Trophoblast cell (in vitro differentiated cells and primary cell): Measurements from ENCODE around the gene AQP5.

Experiments used
- DNase-seq, 2 donors: peaks; one replicate each; pipeline ENCODE4 v3.0.0-alpha.2; 2016
- H2AFZ ChIP-seq: 2 replicates; pipeline ENCODE4 v1.6.1; 2013; ENCODE audit warnings: low read length, moderate library complexity, mild to moderate bottlenecking; ENCODE audit not compliant: insufficient read depth, poor library complexity
- H2AK5ac ChIP-seq: 2 replicates; pipeline ENCODE4 v1.6.1; 2013; ENCODE audit warnings: mild to moderate bottlenecking, low read length
- H2BK120ac ChIP-seq: 2 replicates; pipeline ENCODE4 v1.6.1; 2013; ENCODE audit warnings: low read length, mild to moderate bottlenecking, moderate library complexity; ENCODE audit not compliant: insufficient read depth, poor library complexity
- H2BK12ac ChIP-seq: 2 replicates; pipeline ENCODE4 v1.6.1; 2013; ENCODE audit warnings: mild to moderate bottlenecking, low read length, moderate library complexity
- H2BK5ac ChIP-seq: 2 replicates; pipeline ENCODE4 v1.6.1; 2013; ENCODE audit warnings: low read length, low read depth, moderate library complexity, mild to moderate bottlenecking; ENCODE audit not compliant: poor library complexity
- H3K14ac ChIP-seq: 2 replicates; pipeline ENCODE4 v1.6.1; 2013; ENCODE audit warnings: mild to moderate bottlenecking, low read length
- H3K18ac ChIP-seq: 2 replicates; pipeline ENCODE4 v1.6.1; 2013; ENCODE audit warnings: mild to moderate bottlenecking, low read length
- H3K23ac ChIP-seq: 2 replicates; pipeline ENCODE4 v1.6.1; 2013; ENCODE audit warnings: low read length
- H3K27ac ChIP-seq: 2 replicates; pipeline ENCODE4 v1.5.1; 2013; ENCODE audit warnings: low read depth, mild to moderate bottlenecking, inconsistent platforms, low read length, moderate library complexity
- H3K27me3 ChIP-seq: 2 replicates; pipeline ENCODE4 v1.6.1; 2013; ENCODE audit warnings: inconsistent platforms, mild to moderate bottlenecking, low read length, moderate library complexity; ENCODE audit not compliant: insufficient read depth
- H3K36me3 ChIP-seq, 2 experiments: 1 replicate in 1 of 2; 2 replicates in 1 of 2; pipeline ENCODE4 v1.6.1; 2013; ENCODE audit warnings: low read length in 2 of 2, mild to moderate bottlenecking in 2 of 2, moderate library complexity in 1 of 2; ENCODE audit not compliant: insufficient read depth in 2 of 2, control insufficient read depth in 1 of 2
- H3K4ac ChIP-seq: 2 replicates; pipeline ENCODE4 v1.6.1; 2013; ENCODE audit warnings: low read depth, mild to moderate bottlenecking, low read length, moderate library complexity
- H3K4me1 ChIP-seq, 2 experiments: 1 replicate in 1 of 2; 2 replicates in 1 of 2; pipeline ENCODE4 v1.6.1; 2013; ENCODE audit warnings: low read length in 2 of 2, mild to moderate bottlenecking in 2 of 2, moderate library complexity in 1 of 2; ENCODE audit not compliant: insufficient read depth in 2 of 2, control insufficient read depth in 1 of 2
- H3K4me2 ChIP-seq: 2 replicates; pipeline ENCODE4 v1.6.1; 2013; ENCODE audit warnings: inconsistent platforms, mild to moderate bottlenecking, low read length, moderate library complexity
- H3K4me3 ChIP-seq: 2 replicates; pipeline ENCODE4 v1.5.1; 2013; ENCODE audit warnings: mild to moderate bottlenecking, low read depth, low read length, inconsistent platforms
- H3K79me1 ChIP-seq: one replicate; pipeline ENCODE4 v1.6.1; 2013; ENCODE audit warnings: low read length
- H3K79me2 ChIP-seq: 2 replicates; pipeline ENCODE4 v1.6.1; 2013; ENCODE audit warnings: low read length, mild to moderate bottlenecking; ENCODE audit not compliant: control insufficient read depth, insufficient read depth, poor library complexity
- H3K9ac ChIP-seq: 2 replicates; pipeline ENCODE4 v1.6.1; 2013; ENCODE audit warnings: mild to moderate bottlenecking, low read length
- H3K9me3 ChIP-seq: 2 replicates; pipeline ENCODE4 v1.6.1; 2013; ENCODE audit warnings: low read depth, mild to moderate bottlenecking, control low read depth, inconsistent platforms, low read length; ENCODE audit not compliant: insufficient read depth
- H4K12ac ChIP-seq: 2 replicates; pipeline ENCODE4 v1.6.1; 2013; ENCODE audit warnings: low read depth, mild to moderate bottlenecking, low read length, moderate library complexity
- H4K8ac ChIP-seq: 2 replicates; pipeline ENCODE4 v1.6.1; 2013; ENCODE audit warnings: low read depth, mild to moderate bottlenecking, low read length, moderate library complexity
- H4K91ac ChIP-seq: one replicate; pipeline ENCODE4 v1.6.1; 2013; ENCODE audit warnings: low read depth, mild to moderate bottlenecking, low read length, moderate library complexity
- WGBS: extraction: QIAGEN DNeasy Blood & Tissue Kit; methylation state at CpG from one replicate; pipeline ENCODE4 v1.1.7; 2013; ENCODE audit warnings: missing lambda C conversion rate; ENCODE audit not compliant: insufficient read length, insufficient coverage; ENCODE audit errors: extremely low coverage; 5-methylcytosine and 5-hydroxymethylcytosine counted together

The AQP5 gene

DNA sequence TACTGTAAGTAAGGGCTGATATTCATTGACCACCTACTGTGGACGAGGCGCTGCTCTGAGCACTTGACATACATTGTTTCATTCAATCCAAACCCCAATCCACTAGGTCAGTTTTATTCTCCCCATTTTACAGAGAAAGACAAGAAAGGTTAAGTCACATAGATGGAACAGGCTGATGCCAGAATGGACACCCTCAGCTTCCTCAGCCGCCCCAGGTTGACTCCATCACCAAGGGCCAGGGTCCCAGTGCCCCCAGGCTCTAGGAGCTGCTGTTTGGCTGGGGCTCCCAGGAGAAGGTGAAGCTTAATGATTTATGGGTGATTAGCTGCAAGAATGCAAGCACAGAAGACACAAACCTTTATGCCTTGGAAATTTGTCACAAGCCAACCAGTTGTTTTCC is 11.8 kb upstream of the AQP5 start:
- Histone ChIP-seq H3K14ac (no peak overlapping the region), H4K91ac (no peak overlapping the region), H3K27me3 (peaks cover 5% of the 10 kb centered on the region), H3K9ac (no peak overlapping the region), H3K27ac (no peak overlapping the region), H2BK120ac (no peak overlapping the region), H4K8ac (no peak overlapping the region), H3K18ac (no peak overlapping the region), H4K12ac (no peak overlapping the region), H3K79me1 (no peaks in the 10 kb centered on the region), H3K4ac (no peak overlapping the region), H3K23ac (no peak overlapping the region), H3K4me2 (no peak overlapping the region), H2AK5ac (no peak overlapping the region), H3K79me2 (no peaks in the 10 kb centered on the region), H3K4me1 (peaks cover 0 to 2% of the 10 kb centered on the region in 2 experiments), H3K4me3 (no peak overlapping the region), H3K36me3 (no peaks in the 10 kb centered on the region), H2BK12ac (no peak overlapping the region), H2AFZ (no peak overlapping the region), H3K9me3 (no peaks in the 10 kb centered on the region), H2BK5ac (no peak overlapping the region)
- no peak for DNase-seq
- no CpG with 5 or more reads among the region's 3 CpGs for WGBS

DNA sequence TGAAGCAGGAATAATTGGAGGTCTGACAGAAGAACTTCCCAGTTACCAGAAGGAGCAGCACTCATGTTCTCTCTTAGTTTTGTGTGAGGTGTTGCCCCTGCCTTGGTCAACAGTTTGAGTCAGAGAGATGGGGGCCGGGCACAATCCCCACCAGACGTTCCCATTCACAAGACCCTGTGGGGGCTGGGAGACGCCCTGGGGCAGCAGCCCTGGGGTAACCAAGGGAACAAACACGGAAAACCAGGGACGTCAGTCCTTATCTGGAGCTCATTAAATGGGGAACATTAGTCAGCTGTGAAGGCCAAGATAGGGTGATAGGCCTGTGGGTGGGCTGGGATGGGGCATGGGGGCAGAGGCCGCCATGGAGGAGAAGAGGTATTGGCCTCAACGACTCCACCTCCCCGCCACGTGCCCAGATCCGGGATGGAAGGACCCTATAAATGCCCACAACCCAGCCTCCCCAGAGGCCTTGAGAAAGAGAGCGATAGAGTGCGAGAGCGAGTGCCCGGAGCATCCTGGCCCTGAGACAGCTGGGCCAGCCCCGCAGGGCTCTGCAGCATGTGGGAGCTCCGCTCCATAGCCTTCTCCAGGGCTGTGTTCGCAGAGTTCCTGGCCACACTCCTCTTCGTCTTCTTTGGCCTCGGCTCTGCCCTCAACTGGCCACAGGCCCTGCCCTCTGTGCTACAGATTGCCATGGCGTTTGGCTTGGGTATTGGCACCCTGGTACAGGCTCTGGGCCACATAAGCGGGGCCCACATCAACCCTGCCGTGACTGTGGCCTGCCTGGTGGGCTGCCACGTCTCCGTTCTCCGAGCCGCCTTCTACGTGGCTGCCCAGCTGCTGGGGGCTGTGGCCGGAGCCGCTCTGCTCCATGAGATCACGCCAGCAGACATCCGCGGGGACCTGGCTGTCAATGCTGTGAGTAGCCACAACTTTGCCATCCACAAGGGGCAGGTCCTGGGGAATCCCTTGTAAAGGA is 11.1 kb upstream of the AQP5 start, which contains the start of gene AQP2:
TSS of gene AQP2 (plus strand) at position 465 of the 979 bp plus-strand sequence. CDS start at position 559, 94 bp downstream.
- H3K9me3 ChIP-seq, result no peaks in the 10 kb centered on the region
- H3K9ac ChIP-seq, result no peak within 1 kb of the TSS
- H3K4me3 ChIP-seq, result no peak within 1 kb of the TSS
- DNase-seq, result no peak
- H3K27ac ChIP-seq, result no peak within 1 kb of the TSS
- no peak within 1 kb of the TSS for H2BK12ac ChIP-seq
- no peak within 1 kb of the TSS for H3K23ac ChIP-seq
- no peaks in the 10 kb centered on the region for H3K4me1 ChIP-seq
- no peaks in the 10 kb centered on the region for H3K79me1 ChIP-seq
- no peak within 1 kb of the TSS for H4K91ac ChIP-seq
- no peak within 1 kb of the TSS for H3K18ac ChIP-seq
- H2AFZ ChIP-seq, result no peak within 1 kb of the TSS
- H2BK5ac ChIP-seq, result no peak within 1 kb of the TSS
- no peak within 1 kb of the TSS for H4K8ac ChIP-seq
- H3K14ac ChIP-seq, result no peak within 1 kb of the TSS
- WGBS, result no CpG with 5 or more reads among the region's 32 CpGs
- H2BK120ac ChIP-seq, result no peak within 1 kb of the TSS
- no peak within 1 kb of the TSS for H4K12ac ChIP-seq
- no peaks in the 10 kb centered on the region for H3K36me3 ChIP-seq
- H3K4me2 ChIP-seq, result no peak within 1 kb of the TSS
- no peaks in the 10 kb centered on the region for H3K79me2 ChIP-seq
- H3K27me3 ChIP-seq, result peaks cover 9% of the 10 kb centered on the region
- H2AK5ac ChIP-seq, result no peak within 1 kb of the TSS
- no peak within 1 kb of the TSS for H3K4ac ChIP-seq

DNA sequence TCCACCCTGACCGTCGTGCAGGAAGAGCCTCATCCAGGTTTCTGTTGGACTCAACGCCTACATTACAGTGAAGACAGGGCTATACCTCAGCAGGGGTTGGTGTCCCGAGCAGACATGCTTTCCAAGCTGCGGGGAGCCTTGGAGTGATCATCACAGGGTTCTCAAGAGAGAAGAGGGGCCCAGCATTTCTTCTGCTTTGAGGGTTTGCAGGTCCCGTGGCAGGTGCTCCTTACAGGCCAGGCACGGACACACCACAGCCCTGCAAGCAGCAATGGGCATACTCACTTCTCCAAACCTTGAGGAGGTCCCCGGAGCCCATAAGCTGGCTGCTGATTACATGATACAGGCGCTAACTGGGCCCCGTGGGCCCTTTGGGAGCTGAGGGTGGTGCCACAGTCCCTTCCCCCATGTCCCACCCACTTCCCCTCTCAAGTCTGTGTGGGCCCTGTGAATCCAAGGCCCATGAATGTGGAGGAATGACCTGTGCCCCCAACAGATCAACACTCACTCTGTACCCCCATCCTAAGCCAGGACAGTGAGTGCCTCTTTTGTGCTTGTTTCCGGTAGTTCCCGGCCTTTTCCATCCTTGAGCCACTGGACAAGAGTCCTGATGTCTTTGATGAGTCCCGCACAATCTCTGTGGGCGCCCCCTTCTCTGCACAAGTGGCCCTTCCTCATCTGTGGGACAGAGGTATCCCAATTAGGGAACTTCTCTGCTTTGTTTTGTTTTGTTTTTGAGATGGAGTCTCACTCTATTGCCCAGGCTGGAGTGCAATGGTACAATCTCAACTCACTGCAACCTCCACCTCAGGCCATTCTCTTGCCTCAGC is 10.0 kb upstream of the AQP5 start:
- no peak overlapping the region for H2BK5ac ChIP-seq
- H4K12ac ChIP-seq, result no peak overlapping the region
- H2AFZ ChIP-seq, result no peak overlapping the region
- H3K14ac ChIP-seq, result no peak overlapping the region
- H3K4me2 ChIP-seq, result no peak overlapping the region
- H3K27ac ChIP-seq, result no peak overlapping the region
- no peak overlapping the region for H2AK5ac ChIP-seq
- H3K79me2 ChIP-seq, result no peaks in the 10 kb centered on the region
- peaks cover 19% of the 10 kb centered on the region for H3K27me3 ChIP-seq
- no peak overlapping the region for H3K18ac ChIP-seq
- no peak overlapping the region for H3K4me3 ChIP-seq
- no peak overlapping the region for H3K4ac ChIP-seq
- H2BK12ac ChIP-seq, result no peak overlapping the region
- H3K79me1 ChIP-seq, result no peaks in the 10 kb centered on the region
- no peak overlapping the region for H3K9ac ChIP-seq
- H2BK120ac ChIP-seq, result no peak overlapping the region
- no peaks in the 10 kb centered on the region for H3K9me3 ChIP-seq
- WGBS, result no CpG with 5 or more reads among the region's 14 CpGs
- no peaks in the 10 kb centered on the region for H3K36me3 ChIP-seq
- no peak overlapping the region for H4K91ac ChIP-seq
- H3K23ac ChIP-seq, result no peak overlapping the region
- no peaks in the 10 kb centered on the region for H3K4me1 ChIP-seq
- no peak for DNase-seq
- no peak overlapping the region for H4K8ac ChIP-seq

DNA sequence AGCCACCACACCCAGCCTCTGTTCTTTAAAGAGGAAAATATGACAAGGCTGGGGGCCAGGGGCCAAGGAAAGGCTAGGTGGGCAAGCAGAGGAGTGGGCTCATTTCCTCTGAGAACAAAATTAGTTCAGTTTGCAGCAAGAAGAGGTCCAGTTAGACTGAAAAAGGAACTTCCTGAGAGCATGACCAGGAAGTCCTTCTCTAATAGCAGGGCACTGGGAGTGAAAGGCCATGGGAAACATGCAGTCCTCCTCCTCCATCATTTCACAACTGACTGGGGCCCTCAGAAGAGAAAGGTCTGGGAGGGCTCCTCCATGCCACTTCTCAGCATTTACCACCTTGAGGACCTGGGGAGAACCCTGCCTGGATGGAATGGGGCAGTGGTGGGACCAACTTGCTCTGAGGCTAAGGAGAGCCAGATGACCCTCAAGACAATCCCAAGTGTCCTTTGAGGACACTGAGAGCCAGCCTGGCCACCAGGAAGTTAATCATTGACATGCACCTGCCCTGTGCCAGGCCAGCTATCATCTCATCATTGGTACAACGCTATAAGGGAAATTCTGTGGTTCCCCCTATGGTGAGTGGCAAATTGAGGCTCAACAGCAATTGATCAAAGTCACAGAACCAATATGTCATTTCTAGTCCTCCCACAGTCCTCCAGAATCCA is 9.1 kb upstream of the AQP5 start:
- Histone ChIP-seq H3K9me3 (no peaks in the 10 kb centered on the region), H3K23ac (no peak overlapping the region), H3K27me3 (peaks cover 22% of the 10 kb centered on the region), H2BK120ac (no peak overlapping the region), H2AK5ac (no peak overlapping the region), H3K4me2 (no peak overlapping the region), H3K4ac (no peak overlapping the region), H3K14ac (no peak overlapping the region), H3K36me3 (no peaks in the 10 kb centered on the region), H2AFZ (no peak overlapping the region), H4K8ac (no peak overlapping the region), H3K79me2 (no peaks in the 10 kb centered on the region), H3K4me1 (no peaks in the 10 kb centered on the region), H3K9ac (no peak overlapping the region), H3K18ac (no peak overlapping the region), H3K27ac (no peak overlapping the region), H2BK5ac (no peak overlapping the region), H4K12ac (no peak overlapping the region), H2BK12ac (no peak overlapping the region), H3K79me1 (no peaks in the 10 kb centered on the region), H3K4me3 (no peak overlapping the region), H4K91ac (no peak overlapping the region)
- no peak for DNase-seq
- no CpG with 5 or more reads among the region's 1 CpG for WGBS
